RWPE1 (cell line): Measurements from ENCODE around the gene ANKRD13C.
"Not testable (repeated sequence)": the region's sequence is repeated elsewhere in the genome, so short reads cannot be mapped to it uniquely, and the experiment has no call there.

Experiments used
- CTCF ChIA-PET: fragments of 350-600 bp; sonication (Branson Sonifier 250); formaldehyde crosslinking; extraction: SDS; loops from one replicate; lab custom pipeline; 2021; lab: Yijun Ruan, JAX
- POLR2A ChIA-PET: fragments of 400-600 bp; formaldehyde crosslinking; extraction: SDS; loops from one replicate; lab custom pipeline; 2020; ENCODE audit warnings: antibody characterized with exemption; ENCODE audit not compliant: low non-redundant PET; lab: Yijun Ruan, JAX
- DNase-seq: peaks from one replicate; pipeline ENCODE4 v3.0.0; 2012; ENCODE audit warnings: low spot score
- H3K27ac ChIP-seq: fragments of 450-650 bp; 2 replicates; pipeline ENCODE4 v1.5.1; 2017
- TF ChIP-seq, protein P1 (sequence below): fragments of 450-650 bp; conservative IDR thresholded peaks from 2 replicates; pipeline ENCODE4 v1.5.1; 2017; ENCODE audit warnings: low read depth, mild to moderate bottlenecking

ANKRD13C gene

DNA sequence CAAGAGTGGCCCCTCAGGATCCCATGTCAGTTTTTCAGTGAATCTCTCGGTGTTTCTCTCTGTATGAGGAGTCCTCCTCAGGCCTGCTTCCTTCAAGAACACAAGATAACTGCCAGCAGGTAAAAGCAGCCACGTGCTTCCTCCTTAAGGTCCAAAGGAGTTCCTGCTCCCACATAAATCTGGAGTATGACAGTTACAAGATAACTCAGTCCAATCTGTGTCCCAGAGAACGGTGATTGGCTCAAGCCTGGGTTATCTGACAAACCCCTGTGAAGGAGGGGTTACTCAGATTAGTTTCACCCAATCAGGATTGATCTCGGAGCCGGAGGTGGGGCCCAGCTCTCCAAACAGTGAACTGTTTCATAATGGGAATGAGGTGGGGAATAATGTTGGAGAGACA is 5.8 kb upstream of the ANKRD13C start:
- DNase-seq = no peak
- no peak overlapping the region for H3K27ac ChIP-seq
- POLR2A ChIA-PET = no interaction called here

DNA sequence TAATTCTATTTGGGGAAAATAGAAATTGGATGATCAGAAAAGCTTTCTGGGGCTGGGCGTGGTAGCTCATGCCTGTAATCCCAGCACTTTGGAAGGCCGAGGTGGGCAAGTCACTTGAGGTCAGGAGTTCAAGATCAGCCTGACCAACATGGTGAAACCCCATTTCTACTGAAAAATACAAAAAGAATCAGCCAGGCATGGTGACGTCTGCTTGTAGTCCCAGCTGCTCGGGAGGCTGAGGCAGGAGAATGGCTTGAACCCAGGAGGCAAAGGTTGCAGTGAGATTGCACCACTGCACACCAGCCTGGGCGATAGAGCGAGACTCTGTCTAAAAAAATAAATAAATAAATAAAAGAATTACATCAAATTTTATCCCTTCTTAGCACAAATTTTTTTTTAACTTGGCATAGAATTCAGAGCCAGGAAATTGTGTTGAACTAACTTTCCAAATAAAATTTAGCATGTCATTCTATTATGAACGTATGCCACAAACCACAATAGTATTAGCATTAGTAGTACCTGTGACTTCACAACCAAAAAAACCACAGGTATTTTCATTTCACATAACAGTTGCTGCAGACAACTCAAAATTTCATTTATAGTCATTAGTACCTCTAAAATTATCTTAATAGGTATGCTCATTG is 4.5 kb upstream of the ANKRD13C start:
- DNase-seq = no peak
- TF ChIP-seq, protein P1, sequence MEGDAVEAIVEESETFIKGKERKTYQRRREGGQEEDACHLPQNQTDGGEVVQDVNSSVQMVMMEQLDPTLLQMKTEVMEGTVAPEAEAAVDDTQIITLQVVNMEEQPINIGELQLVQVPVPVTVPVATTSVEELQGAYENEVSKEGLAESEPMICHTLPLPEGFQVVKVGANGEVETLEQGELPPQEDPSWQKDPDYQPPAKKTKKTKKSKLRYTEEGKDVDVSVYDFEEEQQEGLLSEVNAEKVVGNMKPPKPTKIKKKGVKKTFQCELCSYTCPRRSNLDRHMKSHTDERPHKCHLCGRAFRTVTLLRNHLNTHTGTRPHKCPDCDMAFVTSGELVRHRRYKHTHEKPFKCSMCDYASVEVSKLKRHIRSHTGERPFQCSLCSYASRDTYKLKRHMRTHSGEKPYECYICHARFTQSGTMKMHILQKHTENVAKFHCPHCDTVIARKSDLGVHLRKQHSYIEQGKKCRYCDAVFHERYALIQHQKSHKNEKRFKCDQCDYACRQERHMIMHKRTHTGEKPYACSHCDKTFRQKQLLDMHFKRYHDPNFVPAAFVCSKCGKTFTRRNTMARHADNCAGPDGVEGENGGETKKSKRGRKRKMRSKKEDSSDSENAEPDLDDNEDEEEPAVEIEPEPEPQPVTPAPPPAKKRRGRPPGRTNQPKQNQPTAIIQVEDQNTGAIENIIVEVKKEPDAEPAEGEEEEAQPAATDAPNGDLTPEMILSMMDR = no peak
- no peak overlapping the region for H3K27ac ChIP-seq
- POLR2A ChIA-PET = no interaction called here
- CTCF ChIA-PET = interaction anchor here (0.6 kb wide), 1 partner anchor 169 kb away, joined by 3 read pairs; no protein-coding TSS in a partner anchor

More for the DNA sequence above, 5.8 kb upstream of the ANKRD13C start:
- TF ChIP-seq, protein P1 = no peak
- CTCF ChIA-PET = no interaction called here

DNA sequence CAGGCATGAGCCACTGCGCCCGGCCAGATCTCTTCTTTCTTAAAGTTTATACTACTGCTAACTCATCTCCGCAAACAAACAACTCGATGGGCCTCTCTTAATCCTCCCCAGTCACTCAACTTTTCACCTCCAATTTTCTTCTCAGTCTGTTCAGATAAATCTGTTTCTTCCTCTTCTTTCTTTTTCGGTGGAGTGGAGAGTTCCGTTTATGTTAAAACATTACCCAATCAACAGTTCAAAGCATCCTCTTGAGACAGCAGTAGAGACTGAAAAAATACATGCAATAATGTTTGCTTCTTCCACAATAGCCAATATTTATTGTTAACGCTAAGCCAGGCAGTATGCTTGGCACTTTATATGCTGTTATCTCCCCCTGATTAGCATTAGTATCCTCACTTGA is 1.4 kb upstream of the ANKRD13C start:
- H3K27ac ChIP-seq = no peak overlapping the region
- TF ChIP-seq, protein P1 = no peak
- DNase-seq = no peak
- ChIA-PET CTCF (no interaction called here), POLR2A (interaction anchor here (0.6 to 0.7 kb wide), 2 partner anchors 41 to 55 kb away, joined by 3 to 4 read pairs; no protein-coding TSS in a partner anchor)

DNA sequence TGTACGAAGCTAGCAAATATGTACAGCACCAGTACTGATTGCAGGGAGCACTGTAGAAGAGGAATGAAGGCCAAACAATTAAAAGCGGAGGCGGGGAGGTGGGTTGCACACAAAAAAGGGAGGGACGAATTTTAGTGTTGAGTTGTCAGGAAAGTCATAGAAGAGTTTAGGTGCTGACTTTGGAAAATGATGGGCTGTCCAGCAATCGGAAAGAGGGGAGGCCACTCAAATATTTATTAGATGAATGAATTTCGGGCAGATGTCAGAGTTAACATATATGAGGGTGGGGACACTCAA is 537 bp upstream of the ANKRD13C start:
- TF ChIP-seq, protein P1 = no peak
- DNase-seq = no peak
- POLR2A ChIA-PET = interaction anchor here (1.7 kb wide), 1 partner anchor 56 kb away, joined by 9 read pairs; the partner anchor contains the start of gene CTH
- CTCF ChIA-PET = interaction anchor here (0.7 kb wide), 1 partner anchor 17 kb away, joined by 3 read pairs; no protein-coding TSS in a partner anchor
- peak overlapping the region; percentile 90 for H3K27ac ChIP-seq

DNA sequence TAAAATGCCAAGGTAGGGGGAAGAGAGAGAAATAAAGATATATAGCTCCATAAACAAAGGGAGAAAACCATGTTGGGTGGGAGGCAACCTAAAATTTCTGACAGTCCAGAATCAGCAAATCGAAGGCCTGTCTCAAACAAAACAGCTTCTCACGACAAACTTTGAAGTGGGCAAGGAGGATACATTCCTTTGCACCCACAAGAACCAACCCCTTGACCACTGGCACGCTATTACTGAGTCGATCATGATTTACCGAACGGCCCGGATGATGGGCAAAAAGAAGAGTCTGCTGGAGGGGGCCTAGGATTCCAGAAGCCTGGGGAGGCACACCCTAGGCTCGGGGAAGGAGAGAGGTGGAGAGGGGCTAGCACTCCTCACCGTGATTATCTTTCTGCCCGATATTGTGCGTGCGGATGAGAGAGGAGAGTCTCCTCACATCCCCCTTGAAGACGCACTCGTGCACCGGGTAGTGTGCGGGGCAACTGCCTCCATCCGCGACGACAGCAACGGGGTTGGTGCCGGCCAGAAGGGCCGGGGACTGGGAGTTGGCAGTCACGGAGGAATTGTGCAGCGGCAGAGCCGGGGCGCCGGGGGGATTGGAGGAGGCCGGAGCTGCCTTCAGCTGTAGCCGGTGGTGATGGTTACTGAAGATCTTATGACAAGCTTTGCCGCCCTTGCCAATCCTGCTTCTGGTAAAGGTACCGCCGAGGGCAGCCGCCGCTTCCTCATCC is 756 bp downstream of the ANKRD13C start:
- peak; percentile 49 for DNase-seq

DNA sequence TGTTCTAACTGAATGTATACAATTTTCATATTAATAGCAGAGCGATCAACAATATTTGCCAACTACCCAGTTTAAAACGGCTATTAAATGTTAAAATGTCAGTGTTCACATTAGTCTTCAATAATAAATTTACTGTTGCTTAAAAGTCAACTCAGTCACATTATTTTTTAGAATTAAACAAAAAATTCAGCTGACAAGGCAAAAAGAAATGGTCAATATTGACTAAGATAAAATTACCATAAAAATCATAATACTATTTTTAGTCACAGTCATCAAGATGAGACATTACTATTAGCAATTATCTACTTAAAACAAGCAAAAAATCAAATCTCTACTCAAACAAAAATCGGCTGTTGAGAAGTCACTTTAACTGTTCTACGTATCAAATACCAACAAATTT is 1.5 kb downstream of the ANKRD13C start:
- POLR2A ChIA-PET = no interaction called here
- DNase-seq = no peak

More for the DNA sequence above, 756 bp downstream of the ANKRD13C start:
- CTCF ChIA-PET = interaction anchor here (0.6 kb wide), 1 partner anchor 43 kb away, joined by 3 read pairs; no protein-coding TSS in a partner anchor
- POLR2A ChIA-PET = interaction anchor here (0.5 to 1.7 kb wide), 2 partner anchors 37 to 57 kb away, joined by 4 to 9 read pairs; partner anchors contain the start of gene CTH
- TF ChIP-seq, protein P1 = no peak
- peak overlapping the region; percentile 90 for H3K27ac ChIP-seq

DNA sequence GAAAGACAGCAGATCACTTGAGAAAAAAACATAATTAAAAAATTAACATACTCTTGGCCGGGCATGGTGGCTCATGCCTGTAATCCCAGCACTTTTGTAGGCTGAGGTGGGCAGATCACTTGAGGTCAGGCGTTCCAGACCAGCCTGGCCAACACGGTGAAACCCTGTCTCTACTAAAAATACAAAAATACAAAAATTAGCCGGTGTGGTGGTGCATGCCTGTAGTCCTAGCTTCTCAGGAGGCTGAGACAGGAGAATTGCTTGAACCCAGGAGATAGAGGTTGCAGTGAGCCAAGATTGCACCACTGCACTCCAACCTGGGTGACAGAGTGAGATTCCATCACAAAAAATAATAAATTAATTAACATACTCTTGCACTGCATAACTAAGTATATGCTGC is 4.7 kb downstream of the ANKRD13C start:
- POLR2A ChIA-PET, DNase-seq: not testable (repeated sequence)
- H3K27ac ChIP-seq = 0 out of 2 replicates have a peak overlapping the region, but pooled peaks have one; percentile 33
- CTCF ChIA-PET = interaction anchor here (0.6 kb wide), 1 partner anchor 1380 kb away, joined by 5 read pairs; no protein-coding TSS in a partner anchor

More for the DNA sequence above, 1.5 kb downstream of the ANKRD13C start:
- CTCF ChIA-PET = no interaction called here
- no peak overlapping the region for H3K27ac ChIP-seq
- TF ChIP-seq, protein P1 = no peak
